Measurements from ENCODE around the gene MATCAP1. TPM values are rescaled to one million over a fixed set of nuclear protein-coding genes. Genes with fewer than 3 reads are reported as not detected.

Gene MATCAP1
- polyA plus RNA-seq, 3 donors = 22.7 to 28.4 (median 27.3) TPM

DNA sequence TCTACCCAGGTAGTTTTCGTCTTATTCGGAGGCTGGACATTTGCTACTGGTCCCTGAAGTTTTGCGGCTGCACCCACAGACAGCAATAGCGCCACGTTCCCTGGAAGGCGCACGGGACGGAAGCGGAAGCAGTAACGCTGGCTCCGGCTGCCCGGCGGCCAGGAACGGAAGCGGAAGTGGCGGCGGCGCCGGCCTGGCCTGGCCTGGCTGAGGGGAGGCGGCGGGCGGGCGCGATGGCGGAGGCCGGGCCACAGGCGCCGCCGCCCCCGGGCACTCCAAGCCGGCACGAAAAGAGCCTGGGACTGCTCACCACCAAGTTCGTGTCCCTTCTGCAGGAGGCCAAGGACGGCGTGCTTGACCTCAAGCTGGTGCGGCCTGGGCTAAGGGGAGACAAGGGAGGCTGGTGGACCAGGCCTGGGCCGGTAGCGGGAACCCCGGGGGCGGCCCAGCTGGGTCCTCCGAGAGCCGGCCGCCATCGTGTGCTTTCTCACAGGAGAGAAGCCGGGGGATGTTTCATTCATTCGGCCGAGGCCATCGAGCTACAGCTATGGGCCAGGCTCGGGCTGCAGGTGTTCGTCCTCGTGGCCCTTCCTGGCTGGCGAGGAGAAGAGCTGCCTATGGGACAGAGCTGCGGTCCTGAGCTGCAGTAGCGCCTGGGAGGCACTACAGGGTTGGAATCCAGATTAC lies 8.4 kb upstream of the MATCAP1 start, which contains the start of gene E2F4:
Gene E2F4 (plus strand): TSS at position 161 of the 687 bp plus-strand sequence. CDS start 73 bp downstream, at position 234.
- peak; percentile 72 to 80 (median 73) for DNase-seq (ENCODE audit: low read depth in 3 of 3, low spot score in 2 of 3)

DNA sequence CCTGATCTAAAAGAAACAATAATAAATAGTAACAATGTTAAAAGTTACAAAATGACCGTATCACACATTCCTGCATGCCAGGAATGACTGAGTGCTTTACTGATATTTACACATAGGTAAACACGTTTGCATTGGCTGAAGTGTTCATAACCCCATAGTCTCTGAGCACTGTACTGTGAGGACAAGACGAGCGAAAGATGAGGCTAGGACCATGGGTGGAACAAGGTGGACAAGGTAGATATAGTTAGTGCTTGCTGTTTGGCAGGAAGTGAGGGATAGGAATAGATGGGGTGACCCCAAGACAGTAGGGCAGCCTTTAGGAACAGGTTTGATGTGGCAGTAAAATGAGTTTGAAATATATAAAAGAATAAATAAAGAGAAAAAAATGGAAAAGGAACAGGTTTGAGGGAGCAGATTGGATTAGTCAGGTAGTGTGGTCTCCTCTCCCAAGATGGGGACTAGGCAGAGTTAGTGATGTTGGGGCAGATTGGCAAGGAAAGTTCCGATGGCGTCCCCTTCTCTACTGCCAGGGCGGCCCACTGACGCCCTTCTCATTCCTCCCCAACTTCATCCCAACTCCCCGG lies 7.7 kb upstream of the MATCAP1 start:
- no peak for DNase-seq (ENCODE audit: low read depth in 3 of 3, low spot score in 2 of 3)

DNA sequence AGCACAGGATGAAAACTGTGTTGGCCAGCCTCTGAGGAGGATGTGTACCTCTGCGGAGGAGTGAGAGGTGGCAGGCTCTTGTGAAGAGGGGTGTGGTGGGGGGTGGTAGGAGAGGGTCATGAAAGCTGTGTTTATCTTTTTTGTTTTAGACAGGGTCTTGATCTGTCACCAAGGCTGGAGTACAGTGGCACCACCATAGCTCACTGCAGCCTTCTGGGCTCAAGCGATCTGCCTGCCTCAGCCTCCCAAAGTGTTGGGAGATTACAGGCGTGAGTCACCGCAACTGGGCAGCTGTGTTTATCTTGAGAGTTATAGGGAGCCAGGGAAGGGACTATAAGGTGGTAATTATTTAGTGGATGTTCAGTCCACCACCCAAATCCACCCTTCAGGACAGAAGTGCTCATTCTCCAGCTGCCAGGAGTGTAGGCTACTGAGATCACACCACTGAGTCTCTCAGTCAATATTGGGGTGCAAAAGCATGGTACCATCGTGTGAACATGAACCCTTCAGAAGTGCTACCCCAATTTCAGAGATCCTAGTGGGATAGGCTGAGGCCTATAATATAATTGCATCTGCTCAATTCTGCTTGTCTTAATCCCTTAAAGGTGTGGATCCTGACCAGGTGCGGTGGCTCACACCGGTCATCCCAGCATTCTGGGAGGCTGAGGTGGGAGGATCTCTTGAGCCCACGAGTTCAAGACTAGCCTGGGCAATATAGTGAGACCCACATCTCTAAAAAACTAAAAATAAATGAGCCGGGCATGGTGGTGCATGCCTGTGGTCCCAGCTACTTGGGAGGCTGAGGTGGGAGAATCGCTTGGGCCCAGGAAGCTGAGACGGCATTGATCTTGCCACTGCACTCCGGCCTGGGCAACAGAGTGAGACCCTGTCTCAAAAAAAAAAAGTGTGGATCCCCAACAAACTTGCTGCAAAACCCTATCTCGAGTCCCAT lies 7.0 kb upstream of the MATCAP1 start:
- no peak for DNase-seq (ENCODE audit: low read depth in 3 of 3, low spot score in 2 of 3)

DNA sequence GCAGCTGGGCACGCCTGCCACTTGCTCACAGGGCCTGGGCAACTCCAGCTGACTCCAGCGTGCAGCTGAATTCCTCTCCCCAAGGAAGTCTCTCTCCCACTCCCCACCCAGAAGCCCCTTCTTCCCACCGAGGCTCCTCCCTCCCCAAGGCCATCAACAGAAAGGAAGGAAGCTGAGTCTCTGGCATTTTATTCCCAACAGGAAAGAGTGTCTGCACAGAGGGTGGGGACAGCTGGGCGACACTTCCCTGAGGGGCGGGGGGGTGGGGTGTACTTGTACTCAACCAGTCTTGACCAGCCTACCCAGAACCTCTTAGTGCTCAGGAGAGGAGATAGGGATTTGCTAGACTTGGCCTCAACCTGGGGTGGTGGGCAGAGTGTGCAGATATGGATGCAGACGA lies 6.3 kb upstream of the MATCAP1 start, which contains the start of gene EXOC3L1:
Gene EXOC3L1 (minus strand): TSS at position 96 of the 400 bp plus-strand sequence. CDS start 460 bp downstream, outside the sequence.
- DNase-seq (ENCODE audit: low read depth in 3 of 3, low spot score in 2 of 3) = no peak

DNA sequence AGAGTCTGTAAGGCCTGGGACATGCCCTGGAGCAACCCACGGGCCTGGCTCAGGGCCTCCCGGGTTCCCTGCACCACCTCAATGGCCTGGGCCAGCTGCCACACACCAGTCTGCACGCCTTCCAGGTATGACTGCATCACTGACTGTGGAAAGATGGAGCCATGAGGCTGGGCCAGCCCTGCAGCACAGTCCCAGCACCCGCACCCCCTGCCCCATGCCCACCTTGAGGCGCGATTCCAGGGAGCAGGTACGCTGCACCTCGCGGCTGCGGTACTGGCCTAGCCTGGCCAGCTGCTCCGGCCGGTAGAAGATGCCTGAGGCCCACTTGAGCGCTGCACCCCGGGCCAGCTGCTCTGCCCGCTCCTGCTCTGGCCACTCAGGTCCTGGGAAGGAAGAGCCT lies 5.0 kb upstream of the MATCAP1 start:
- no peak for DNase-seq (ENCODE audit: low read depth in 3 of 3, low spot score in 2 of 3)

DNA sequence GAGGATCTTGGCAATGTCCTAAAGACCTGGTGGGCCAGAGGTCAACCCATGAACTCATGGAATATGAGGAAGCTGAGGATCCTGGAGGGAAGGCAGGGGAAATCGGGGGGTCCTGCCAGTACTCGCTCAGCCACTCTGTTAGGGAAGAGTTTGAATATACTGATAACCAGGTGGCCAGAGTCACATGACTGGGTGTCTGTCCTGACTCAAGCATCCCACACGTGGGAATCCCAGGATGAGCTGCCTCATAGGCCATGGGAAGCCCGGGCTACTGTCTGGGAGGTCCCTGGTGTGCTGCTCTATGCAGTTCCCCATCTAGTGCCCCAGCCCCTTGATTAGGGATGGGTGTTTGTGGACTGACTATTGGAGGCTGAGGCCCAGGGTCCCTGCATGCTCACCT lies 4.6 kb upstream of the MATCAP1 start:
- no peak for DNase-seq (ENCODE audit: low read depth in 3 of 3, low spot score in 2 of 3)

DNA sequence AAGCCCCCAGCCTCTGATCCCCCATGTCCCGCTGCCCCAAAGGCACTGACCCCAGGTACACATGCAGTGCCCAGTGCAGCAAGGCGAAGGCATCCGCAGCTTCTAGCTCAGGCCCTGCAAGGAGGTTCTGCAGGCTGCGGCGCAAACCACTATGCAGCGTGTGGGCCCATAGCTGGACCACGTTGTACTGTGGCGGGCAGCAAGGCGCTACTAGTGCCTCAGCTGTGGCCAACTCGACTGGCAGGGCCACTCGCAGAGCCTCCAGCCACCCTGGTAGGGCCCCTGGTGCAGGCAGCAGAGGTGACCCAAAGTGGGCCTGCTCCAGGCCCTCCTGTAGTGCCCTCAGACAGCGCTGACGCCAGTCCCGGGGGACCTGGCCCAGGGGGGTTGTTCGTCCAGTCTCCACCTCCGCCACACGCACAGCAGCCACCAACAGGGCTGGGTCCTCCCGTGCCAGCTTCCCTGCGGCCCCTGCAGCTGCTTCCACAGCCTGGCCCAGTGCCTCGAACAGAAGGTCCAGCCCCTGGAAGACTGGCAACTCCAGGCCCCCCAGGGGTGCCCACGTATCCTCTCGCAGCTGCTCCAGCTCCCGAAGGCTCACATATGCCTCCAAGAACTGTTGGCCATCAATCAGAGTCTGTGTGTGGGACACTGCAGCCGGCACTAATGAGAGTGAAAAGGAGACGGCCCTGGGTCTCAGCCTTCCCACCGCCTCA lies 3.6 kb upstream of the MATCAP1 start:
- DNase-seq (ENCODE audit: low read depth in 3 of 3, low spot score in 2 of 3) = no peak

DNA sequence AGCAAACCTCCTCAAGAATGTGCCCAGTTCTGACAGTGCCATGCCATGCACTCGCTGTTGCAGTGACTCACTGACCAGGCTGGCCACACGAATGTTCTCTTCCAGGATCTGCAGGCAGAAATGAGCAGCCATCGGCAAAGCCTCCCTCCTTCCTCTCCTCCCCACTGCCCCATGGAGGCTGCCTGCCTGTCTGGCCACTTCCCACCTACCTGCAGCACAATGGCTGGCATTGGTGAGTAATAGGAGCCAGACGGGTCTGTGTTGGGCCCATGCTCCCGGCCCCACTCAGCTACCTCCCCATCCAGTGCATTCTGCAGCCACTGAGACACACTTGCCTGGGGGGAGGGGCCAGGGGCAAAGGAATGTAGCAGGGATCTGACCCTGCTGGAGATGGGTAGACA lies 2.8 kb upstream of the MATCAP1 start:
- no peak for DNase-seq (ENCODE audit: low read depth in 3 of 3, low spot score in 2 of 3)

DNA sequence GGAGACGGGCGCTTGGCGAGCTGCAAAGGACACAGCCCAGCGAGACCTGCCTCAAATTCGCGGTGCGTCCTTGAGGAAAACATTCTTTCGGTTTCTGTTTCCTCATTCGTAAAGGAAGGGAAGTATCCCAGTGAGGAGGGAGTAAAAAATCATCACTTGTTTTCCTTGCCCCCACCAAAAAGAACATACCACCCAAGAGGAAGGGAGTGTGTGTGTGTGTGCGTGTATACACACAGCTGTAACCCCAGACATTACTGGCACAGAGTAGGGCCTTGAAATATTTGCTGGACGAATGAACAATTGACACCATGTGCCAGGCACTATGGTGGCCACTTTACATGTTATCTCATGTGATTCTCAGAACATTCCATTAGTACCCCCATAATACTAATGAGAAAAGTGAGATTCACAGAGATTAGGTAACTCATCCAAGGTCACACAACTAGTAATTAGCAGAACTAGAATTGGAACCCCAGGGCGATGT lies 1.9 kb upstream of the MATCAP1 start:
- DNase-seq (ENCODE audit: low read depth in 3 of 3, low spot score in 2 of 3) = no peak

DNA sequence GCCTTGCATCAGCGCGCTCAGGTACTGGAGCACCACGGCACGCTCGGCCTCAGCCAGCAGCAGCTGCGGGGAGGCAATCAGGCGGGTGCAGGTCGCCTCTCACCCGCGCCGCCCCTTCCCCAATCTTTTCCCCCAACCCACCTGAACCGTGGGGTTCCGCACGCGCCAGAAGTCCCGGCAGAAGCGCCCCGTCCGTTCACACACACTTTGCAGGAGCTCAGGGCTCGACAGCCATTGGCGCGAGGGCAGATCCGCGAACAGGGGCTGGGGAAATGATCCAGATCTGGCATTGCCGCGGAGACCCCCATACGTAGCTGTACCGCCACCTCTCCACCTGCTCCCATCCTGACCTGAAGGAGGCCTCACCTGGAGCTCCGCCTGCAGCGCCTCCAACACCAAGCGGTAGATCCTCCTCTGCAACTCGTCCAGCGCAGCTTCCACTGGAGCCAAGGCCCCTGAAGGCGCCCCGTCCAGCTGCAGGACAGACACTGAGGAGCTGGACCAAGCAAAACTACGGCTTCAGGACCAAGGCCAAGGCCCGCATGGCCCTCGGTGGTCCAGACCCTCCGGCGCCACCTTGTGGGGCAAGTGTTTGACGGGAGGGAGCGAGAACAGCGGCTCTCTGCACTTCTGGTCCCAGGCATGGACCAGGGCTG lies 1.4 kb upstream of the MATCAP1 start:
- peak in 2 of 3 donors; percentile 75 to 88 for DNase-seq (ENCODE audit: low read depth in 3 of 3, low spot score in 2 of 3)

DNA sequence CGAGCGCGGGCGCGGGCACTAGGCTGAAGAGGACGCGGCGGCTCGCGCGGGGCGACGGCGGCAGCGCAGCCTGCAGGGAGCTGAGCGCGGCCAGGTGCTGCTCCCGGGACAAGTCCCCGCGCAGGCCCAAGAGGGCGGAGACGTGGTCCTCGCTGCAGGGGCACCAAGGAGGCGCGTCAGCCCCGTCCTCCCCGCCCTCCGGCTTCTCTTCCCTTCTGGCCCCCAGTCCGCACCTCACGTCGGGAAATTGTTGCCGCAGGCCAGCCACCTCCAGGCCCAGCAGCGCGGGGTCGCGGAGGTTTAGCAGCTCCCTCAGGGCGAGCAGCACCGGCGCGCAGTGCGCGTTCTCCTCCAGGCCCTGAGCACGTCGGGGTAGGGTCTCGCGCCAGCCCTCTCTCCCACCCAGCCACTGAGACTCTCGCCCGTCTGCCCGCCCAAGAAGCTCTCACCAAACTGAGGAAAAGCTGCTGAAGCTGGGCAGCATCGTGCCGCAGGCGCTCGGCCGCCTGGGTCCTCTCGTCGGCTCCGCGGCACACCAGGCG lies 761 bp upstream of the MATCAP1 start:
- DNase-seq (ENCODE audit: low read depth in 3 of 3, low spot score in 2 of 3) = no peak

DNA sequence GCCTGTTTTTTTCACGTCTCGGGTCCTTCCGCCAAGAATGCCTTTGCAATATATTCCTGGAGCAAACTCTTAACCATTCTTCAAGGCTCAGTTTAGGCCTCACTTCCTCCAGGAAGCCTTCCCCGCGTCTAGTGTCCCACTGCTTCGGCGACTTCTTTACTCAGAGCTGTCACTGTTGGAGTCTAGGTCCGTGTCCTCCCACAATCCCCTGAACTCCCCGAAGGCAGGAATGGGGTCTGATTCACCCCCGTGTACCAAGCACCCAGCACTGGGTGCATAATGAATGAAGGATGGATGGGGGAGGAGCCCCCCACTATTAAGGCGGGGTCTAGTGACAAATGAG lies 508 bp downstream of the MATCAP1 start:
- no peak for DNase-seq (ENCODE audit: low read depth in 3 of 3, low spot score in 2 of 3)

DNA sequence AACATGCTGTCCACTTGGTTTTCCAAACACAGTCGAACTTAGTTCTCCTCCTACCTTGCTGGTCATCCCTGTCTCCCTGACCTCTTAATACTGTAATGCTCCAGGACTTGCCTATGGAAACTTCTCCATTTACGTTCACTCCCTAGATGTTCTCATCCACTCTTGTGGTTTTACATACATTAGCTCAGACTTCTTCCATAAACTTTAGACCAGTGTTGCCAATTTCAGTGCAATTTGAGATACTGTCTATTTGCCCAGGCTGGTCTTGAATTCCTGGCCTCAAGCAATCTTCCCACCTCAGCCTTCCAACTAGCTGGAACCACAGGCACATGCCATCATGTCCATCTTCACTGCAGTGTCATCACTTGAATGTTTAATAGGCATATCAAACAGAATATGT lies 1.5 kb downstream of the MATCAP1 start:
- DNase-seq (ENCODE audit: low read depth in 3 of 3, low spot score in 2 of 3) = no peak

DNA sequence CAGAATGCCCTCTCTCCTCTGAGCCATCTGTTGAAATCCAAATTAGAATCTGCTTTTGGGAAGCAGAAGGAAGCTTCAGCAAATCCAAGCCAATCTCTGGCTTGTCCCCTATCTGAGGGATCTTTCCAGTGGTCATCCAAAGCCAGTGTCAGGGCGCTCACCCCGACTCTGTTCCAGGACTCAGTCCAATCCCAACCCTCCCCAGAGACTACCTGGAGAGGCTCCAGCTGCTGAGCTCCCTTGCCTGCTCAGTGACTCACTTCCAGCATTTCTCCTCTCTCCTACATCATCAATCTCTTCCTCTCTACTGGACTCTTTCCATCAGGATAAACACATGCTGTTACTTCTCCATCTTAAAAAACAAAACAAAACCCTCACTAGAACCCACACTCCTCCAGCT lies 2.4 kb downstream of the MATCAP1 start:
- no peak for DNase-seq (ENCODE audit: low read depth in 3 of 3, low spot score in 2 of 3)

DNA sequence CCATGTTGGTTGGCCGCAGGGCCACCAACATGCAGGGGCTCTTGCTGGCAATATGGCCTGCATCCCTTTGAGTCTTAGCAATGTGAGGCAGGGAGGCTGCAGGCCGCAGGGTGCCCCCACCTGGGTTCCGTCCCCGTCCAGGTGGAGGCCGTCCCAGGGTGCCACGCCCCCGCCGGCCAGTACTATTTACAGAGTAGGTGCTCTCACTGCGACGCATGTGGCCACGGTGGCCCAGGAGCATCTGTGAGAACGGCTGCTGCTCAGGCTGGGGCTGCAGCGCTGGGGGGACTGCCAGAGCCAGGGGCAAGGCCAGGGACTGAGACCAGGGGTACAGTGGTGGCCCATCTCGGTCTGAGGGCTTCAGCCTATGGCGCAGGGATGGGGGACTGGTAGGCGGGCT lies 3.6 kb downstream of the MATCAP1 start:
- DNase-seq (ENCODE audit: low read depth in 3 of 3, low spot score in 2 of 3) = no peak

DNA sequence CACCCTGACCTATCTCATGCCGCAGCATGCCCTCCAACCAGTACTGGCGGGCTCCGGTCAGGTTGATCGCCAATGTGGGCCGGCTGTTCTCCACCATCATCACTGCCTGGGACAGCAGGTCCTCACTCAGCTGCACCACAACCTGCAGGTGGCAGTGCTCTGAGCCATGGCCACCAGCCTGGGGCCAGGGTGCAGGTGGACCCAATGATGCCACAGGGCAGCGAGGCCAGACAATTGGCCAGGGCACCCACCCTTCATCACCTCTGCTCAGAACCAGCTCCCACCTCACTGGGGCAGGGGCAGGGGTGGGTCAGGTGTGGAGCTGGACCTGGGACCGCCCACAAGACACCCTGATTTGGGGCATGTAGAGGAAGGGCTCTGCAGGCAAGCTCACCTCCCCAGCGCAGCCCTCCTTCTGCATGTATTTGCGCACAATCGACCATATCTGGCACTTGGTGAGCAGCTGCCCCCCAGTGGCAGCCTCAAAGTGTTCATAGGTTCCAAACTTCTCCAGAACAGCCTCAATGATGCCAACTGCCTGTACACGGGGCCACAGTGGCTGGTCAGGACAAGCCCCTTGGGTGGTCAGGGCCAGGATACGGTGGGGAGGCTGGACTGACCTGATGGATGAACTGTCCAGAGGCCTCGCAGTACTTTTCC lies 4.2 kb downstream of the MATCAP1 start:
- DNase-seq (ENCODE audit: low read depth in 3 of 3, low spot score in 2 of 3) = no peak

DNA sequence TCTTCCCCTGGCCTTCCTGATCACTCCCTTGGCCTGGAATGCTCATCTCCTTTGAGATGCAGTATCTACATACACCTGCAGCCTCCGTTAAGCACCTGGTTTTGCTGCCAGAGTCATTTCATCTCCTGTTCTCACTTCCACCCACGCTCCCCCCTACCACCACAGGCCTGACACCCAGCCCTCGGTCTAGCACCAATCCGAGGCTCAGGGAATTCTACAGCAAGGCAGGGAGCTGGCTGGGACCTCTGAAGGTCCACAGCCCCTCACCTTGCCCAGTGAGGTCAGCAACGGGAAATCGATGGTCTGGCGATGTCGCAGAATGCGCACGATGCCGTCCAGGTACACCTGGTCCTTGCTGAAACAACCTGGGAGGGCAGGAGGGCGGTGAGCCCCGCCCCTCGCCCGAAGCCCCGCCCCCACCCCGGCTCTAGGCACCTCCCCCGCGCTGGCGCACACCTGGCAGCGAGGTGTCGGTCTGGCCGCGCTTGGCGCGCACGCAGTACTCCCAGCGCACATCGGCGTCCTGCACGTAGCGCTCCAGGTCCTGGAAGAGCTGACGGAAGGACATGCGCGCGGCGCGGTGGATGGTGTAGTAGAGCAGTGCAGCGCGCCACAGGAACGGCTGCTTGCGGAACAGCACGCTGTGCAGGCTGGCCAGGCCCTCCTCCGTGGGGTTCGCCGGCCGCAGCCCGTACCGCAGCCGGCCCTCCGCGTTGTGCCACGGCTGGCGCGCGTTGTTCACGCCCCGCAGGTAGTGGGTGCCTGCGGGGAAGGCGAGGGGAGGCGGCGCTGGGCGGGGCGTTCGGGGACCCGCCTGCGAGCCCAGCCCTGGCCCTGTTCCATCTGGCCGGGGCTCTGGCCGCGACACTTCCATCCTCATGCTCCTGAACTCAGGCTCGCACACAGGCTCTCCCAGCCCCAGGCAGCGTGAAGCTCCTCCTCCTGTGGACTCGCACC lies 5.7 kb downstream of the MATCAP1 start:
- no peak for DNase-seq (ENCODE audit: low read depth in 3 of 3, low spot score in 2 of 3)

DNA sequence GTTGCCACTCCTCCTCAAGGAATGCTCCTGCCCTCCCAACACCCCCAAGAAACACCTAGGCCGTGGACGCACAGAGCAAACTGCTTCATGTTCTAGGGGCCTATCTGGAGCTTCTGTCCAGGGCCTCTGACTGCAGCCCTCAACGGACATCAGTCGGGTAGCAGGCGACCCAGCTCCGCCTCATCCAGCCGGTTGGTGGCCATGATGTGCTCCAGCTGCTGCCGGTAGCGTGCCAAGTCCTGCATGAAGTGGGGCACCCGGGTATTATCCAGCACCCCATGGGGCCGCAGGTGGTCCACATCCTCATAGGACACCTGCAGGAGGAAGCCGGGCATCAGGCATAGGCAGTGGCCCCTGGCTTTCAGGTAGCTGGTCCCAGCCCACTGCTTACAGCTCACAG lies 7.1 kb downstream of the MATCAP1 start:
- DNase-seq (ENCODE audit: low read depth in 3 of 3, low spot score in 2 of 3) = no peak

All from right renal cortex interstitium (tissue), 3 donors.